H9 (cell line): ENCODE data around the gene AGK. TPM values are rescaled to one million over a fixed set of nuclear protein-coding genes. Genes with fewer than 3 reads are reported as not detected.

Source experiments
- DNase-seq: peaks from one replicate; pipeline ENCODE4 v3.0.0-alpha.2; 2017
- H2AFZ ChIP-seq: one replicate; pipeline ENCODE4 v1.6.1; 2013; ENCODE audit warnings: mild to moderate bottlenecking, low read length, control low read depth, moderate library complexity
- H2AK5ac ChIP-seq: 2 replicates; pipeline ENCODE4 v1.6.1; 2013; ENCODE audit warnings: low read length, control low read depth, mixed read lengths; ENCODE audit not compliant: insufficient read length
- H2BK120ac ChIP-seq: one replicate; pipeline ENCODE4 v1.6.1; 2013; ENCODE audit warnings: low read depth, mild to moderate bottlenecking, low read length, control low read depth, inconsistent platforms; ENCODE audit not compliant: poor library complexity, severe bottlenecking
- H2BK12ac ChIP-seq: 2 replicates; pipeline ENCODE4 v1.6.1; 2013; ENCODE audit warnings: low read length, control low read depth, mixed read lengths, low read depth; ENCODE audit not compliant: insufficient read length
- H2BK15ac ChIP-seq: 2 replicates; pipeline ENCODE4 v1.6.1; 2013; ENCODE audit warnings: low read depth, low read length, control low read depth
- H2BK20ac ChIP-seq: one replicate; pipeline ENCODE4 v1.6.1; 2013; ENCODE audit warnings: low read depth, mild to moderate bottlenecking, low read length, control low read depth, inconsistent platforms; ENCODE audit not compliant: poor library complexity, severe bottlenecking
- H2BK5ac ChIP-seq: 2 replicates; pipeline ENCODE4 v1.6.1; 2013; ENCODE audit warnings: low read length, control low read depth, mixed read lengths; ENCODE audit not compliant: insufficient read length
- H3K14ac ChIP-seq: 2 replicates; pipeline ENCODE4 v1.6.1; 2013; ENCODE audit warnings: low read length, control low read depth; ENCODE audit not compliant: insufficient read depth
- H3K18ac ChIP-seq: 2 replicates; pipeline ENCODE4 v1.6.1; 2013; ENCODE audit warnings: low read depth, mild to moderate bottlenecking, mixed read lengths, low read length, control low read depth; ENCODE audit not compliant: insufficient read length
- H3K23ac ChIP-seq: 2 replicates; pipeline ENCODE4 v1.6.1; 2013; ENCODE audit warnings: low read length, control low read depth, mixed read lengths, low read depth; ENCODE audit not compliant: insufficient read length
- H3K23me2 ChIP-seq: 2 replicates; pipeline ENCODE4 v1.6.1; 2013; ENCODE audit warnings: low read depth, mild to moderate bottlenecking, mixed read lengths, low read length, control low read depth; ENCODE audit not compliant: insufficient read length, poor library complexity, severe bottlenecking
- H3K27ac ChIP-seq: 2 replicates; pipeline ENCODE4 v1.5.1; 2013; ENCODE audit warnings: low read length, control low read depth, mixed read lengths, low read depth; ENCODE audit not compliant: insufficient read length
- H3K27me3 ChIP-seq: 2 replicates; pipeline ENCODE4 v1.6.1; 2013; ENCODE audit warnings: low read length, control low read depth, inconsistent platforms; ENCODE audit not compliant: insufficient read depth
- H3K4ac ChIP-seq: 2 replicates; pipeline ENCODE4 v1.6.1; 2013; ENCODE audit warnings: low read depth, mild to moderate bottlenecking, control low read depth, inconsistent platforms, low read length, moderate library complexity
- H3K4me1 ChIP-seq: 2 replicates; pipeline ENCODE4 v1.6.1; 2013; ENCODE audit warnings: low read length, control low read depth, inconsistent platforms; ENCODE audit not compliant: insufficient read depth
- H3K4me2 ChIP-seq: 2 replicates; pipeline ENCODE4 v1.6.1; 2013; ENCODE audit warnings: low read length, control low read depth, mixed read lengths; ENCODE audit not compliant: insufficient read length, insufficient read depth
- H3K56ac ChIP-seq: 2 replicates; pipeline ENCODE4 v1.6.1; 2013; ENCODE audit warnings: low read depth, mild to moderate bottlenecking, mixed read lengths, low read length, control low read depth; ENCODE audit not compliant: insufficient read length
- H3K79me1 ChIP-seq: 2 replicates; pipeline ENCODE4 v1.6.1; 2013; ENCODE audit warnings: low read depth, mild to moderate bottlenecking, moderate library complexity, low read length, control low read depth, inconsistent platforms; ENCODE audit not compliant: insufficient read depth, poor library complexity, severe bottlenecking
- H3K79me2 ChIP-seq: 2 replicates; pipeline ENCODE4 v1.6.1; 2013; ENCODE audit warnings: low read length, control low read depth, inconsistent platforms; ENCODE audit not compliant: insufficient read depth
- H3K9ac ChIP-seq: 2 replicates; pipeline ENCODE4 v1.6.1; 2013; ENCODE audit warnings: low read length, control low read depth, mixed read lengths; ENCODE audit not compliant: insufficient read length; ENCODE audit errors: extremely low read depth
- H3K9me3 ChIP-seq: one replicate; pipeline ENCODE4 v1.6.1; 2013; ENCODE audit warnings: low read depth, low read length, inconsistent platforms; ENCODE audit not compliant: control insufficient read depth
- H3T11ph ChIP-seq: one replicate; pipeline ENCODE4 v1.6.1; 2013; ENCODE audit warnings: mild to moderate bottlenecking, low read length, control low read depth, inconsistent platforms
- H4K20me1 ChIP-seq: one replicate; pipeline ENCODE4 v1.6.1; 2013; ENCODE audit not compliant: control insufficient read depth, insufficient read length, insufficient read depth
- H4K5ac ChIP-seq: 2 replicates; pipeline ENCODE4 v1.6.1; 2013; ENCODE audit warnings: low read depth, mild to moderate bottlenecking, mixed read lengths, low read length, control low read depth; ENCODE audit not compliant: insufficient read length
- H4K8ac ChIP-seq: replicated peaks from 2 replicates; pipeline ENCODE4 v1.6.1; 2013; ENCODE audit warnings: low read length, control low read depth, mixed read lengths, low read depth; ENCODE audit not compliant: insufficient read length
- H4K91ac ChIP-seq: 2 replicates; pipeline ENCODE4 v1.6.1; 2013; ENCODE audit warnings: low read depth, mild to moderate bottlenecking, moderate library complexity, mixed read lengths, low read length, control low read depth; ENCODE audit not compliant: insufficient read length
- H3K27ac Mint-ChIP-seq, 3 experiments: 2 replicates in 2 of 3; 3 replicates in 1 of 3; pipeline ENCODE4 v1.8.0; 2020 to 2021; ENCODE audit warnings: mixed read lengths in 3 of 3, mild to moderate bottlenecking in 1 of 3, moderate library complexity in 1 of 3
- H3K27me3 Mint-ChIP-seq: 2 replicates; pipeline ENCODE4 v1.8.0; 2021; ENCODE audit warnings: low read depth, mild to moderate bottlenecking, moderate library complexity, mixed read lengths
- H3K36me3 Mint-ChIP-seq, 3 experiments: 2 replicates in 2 of 3; 3 replicates in 1 of 3; pipeline ENCODE4 v1.8.0; 2020 to 2021; ENCODE audit warnings: low read depth in 3 of 3, mixed read lengths in 3 of 3; ENCODE audit not compliant: insufficient read depth in 1 of 3
- H3K4me1 Mint-ChIP-seq, 2 experiments: 2 replicates each; pipeline ENCODE4 v1.8.0; 2020; ENCODE audit warnings: mixed read lengths in 2 of 2
- H3K4me3 Mint-ChIP-seq, 2 experiments: 2 replicates in 1 of 2; 3 replicates in 1 of 2; pipeline ENCODE4 v1.8.0; 2020 to 2021; ENCODE audit warnings: mild to moderate bottlenecking in 2 of 2, mixed read lengths in 2 of 2, moderate library complexity in 1 of 2
- H3K9me3 Mint-ChIP-seq, 2 experiments: 2 replicates in 1 of 2; 3 replicates in 1 of 2; pipeline ENCODE4 v1.8.0; 2020; ENCODE audit warnings: mild to moderate bottlenecking in 2 of 2, mixed read lengths in 2 of 2, moderate library complexity in 1 of 2
- WGBS: extraction: QIAGEN DNeasy Blood & Tissue Kit; methylation state at CpG from one replicate; pipeline ENCODE4 v1.1.7; 2013; ENCODE audit warnings: missing lambda C conversion rate, low lambda C conversion rate, mixed read lengths; ENCODE audit not compliant: insufficient read length; ENCODE audit errors: extremely low coverage; 5-methylcytosine and 5-hydroxymethylcytosine counted together
- total RNA-seq: library from RNA; stranded (reverse); gene quantifications from 2 replicates; pipeline ENCODE4 v1.2.1, GENCODE V29; 2021
- TF ChIP-seq, protein P1 (sequence below): fragments of 200-600 bp; sonication (generic); conservative IDR thresholded peaks from 3 replicates; pipeline ENCODE4 v1.8.0; 2021; ENCODE audit warnings: antibody characterized with exemption, mild to moderate bottlenecking

Gene AGK
- total RNA-seq, 1 experiment from 2014 or later, result 35.1 TPM

- Histone ChIP-seq H3K4me1 (no peaks in the 10 kb centered on the region; the same call in 1 of the 2 replicates), H3K4ac (no peak overlapping the region), H3K23ac (no peak overlapping the region), H2AFZ (no peak overlapping the region), H4K8ac (no peak overlapping the region), H3K23me2 (no peaks in the 10 kb centered on the region), H3K27ac (no peak overlapping the region), H2BK20ac (no peak overlapping the region), H2BK120ac (no peak overlapping the region), H3K9me3 (no peaks in the 10 kb centered on the region), H2BK5ac (no peak overlapping the region), H3K27me3 (no peaks in the 10 kb centered on the region), H3K9ac (no peak overlapping the region), H3K79me1 (no peaks in the 10 kb centered on the region), H3T11ph (no peak overlapping the region), H3K56ac (no peak overlapping the region), H3K79me2 (no peaks in the 10 kb centered on the region), H2AK5ac (no peak overlapping the region), H4K91ac (no peak overlapping the region), H2BK12ac (no peak overlapping the region), H4K20me1 (no peaks in the 10 kb centered on the region), H4K5ac (no peak overlapping the region), H3K4me2 (no peak overlapping the region), H3K18ac (no peak overlapping the region), H2BK15ac (no peak overlapping the region), H3K14ac (no peak overlapping the region)
- no peaks in the 10 kb centered on the region for H3K27me3 Mint-ChIP-seq
- H3K36me3 Mint-ChIP-seq, result peaks cover 5 to 20% (median 15%) of the 10 kb centered on the region in 3 experiments; a peak in 6 of 7 replicates
- DNase-seq, result no peak
- TF ChIP-seq, protein P1, sequence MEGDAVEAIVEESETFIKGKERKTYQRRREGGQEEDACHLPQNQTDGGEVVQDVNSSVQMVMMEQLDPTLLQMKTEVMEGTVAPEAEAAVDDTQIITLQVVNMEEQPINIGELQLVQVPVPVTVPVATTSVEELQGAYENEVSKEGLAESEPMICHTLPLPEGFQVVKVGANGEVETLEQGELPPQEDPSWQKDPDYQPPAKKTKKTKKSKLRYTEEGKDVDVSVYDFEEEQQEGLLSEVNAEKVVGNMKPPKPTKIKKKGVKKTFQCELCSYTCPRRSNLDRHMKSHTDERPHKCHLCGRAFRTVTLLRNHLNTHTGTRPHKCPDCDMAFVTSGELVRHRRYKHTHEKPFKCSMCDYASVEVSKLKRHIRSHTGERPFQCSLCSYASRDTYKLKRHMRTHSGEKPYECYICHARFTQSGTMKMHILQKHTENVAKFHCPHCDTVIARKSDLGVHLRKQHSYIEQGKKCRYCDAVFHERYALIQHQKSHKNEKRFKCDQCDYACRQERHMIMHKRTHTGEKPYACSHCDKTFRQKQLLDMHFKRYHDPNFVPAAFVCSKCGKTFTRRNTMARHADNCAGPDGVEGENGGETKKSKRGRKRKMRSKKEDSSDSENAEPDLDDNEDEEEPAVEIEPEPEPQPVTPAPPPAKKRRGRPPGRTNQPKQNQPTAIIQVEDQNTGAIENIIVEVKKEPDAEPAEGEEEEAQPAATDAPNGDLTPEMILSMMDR, result no peak
- H3K9me3 Mint-ChIP-seq, result no peaks in the 10 kb centered on the region
- H3K27ac Mint-ChIP-seq, result peak overlapping the region in 1 of 3 experiments; percentile 22; a peak in 2 of 7 replicates
- no peak overlapping the region for H3K4me3 Mint-ChIP-seq
- WGBS, result no CpG with 5 or more reads among the region's 27 CpGs
- H3K4me1 Mint-ChIP-seq, result peaks cover 6 to 16% of the 10 kb centered on the region in 2 experiments
Observed at GRCh38 chr7:141685285-141686023, 134.2 kb downstream of the AGK start.
